ENCODE data around the gene BLNK.

- TF ChIP-seq EZH2phosphoT487 (IDR thresholded peaks at IDR 0.05; ENCODE audit: insufficient read depth, low read depth): no peak
- no peak for TF ChIP-seq EZH2 (IDR thresholded peaks at IDR 0.05; ENCODE audit: insufficient read depth, poor library complexity, severe bottlenecking)
These were observed 102.8 kb downstream of the BLNK start for GRCh38 chr10:96168546-96168945.

Data from GM23248 (cell line).